ENCODE data around the gene PRKACB.

Gene PRKACB

DNA sequence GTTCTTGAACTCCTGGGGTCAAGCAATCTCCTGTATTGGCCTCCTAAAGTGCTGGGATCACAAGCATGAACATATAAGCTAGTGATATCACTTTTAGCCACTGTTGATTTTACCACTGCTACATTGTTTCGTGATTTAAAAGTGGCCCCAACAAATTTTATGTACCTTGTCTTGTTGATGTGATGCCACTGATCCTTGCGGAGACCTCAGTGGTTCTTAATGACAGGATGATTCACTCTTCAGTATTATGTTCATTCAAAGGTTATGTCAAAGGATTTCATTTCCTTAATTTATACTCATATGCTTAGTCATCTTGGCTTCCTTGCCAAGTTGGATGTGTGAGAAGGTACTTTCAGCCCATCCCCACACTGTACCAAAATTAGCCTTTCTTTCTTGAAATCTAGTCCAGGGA is 12.1 kb downstream of the PRKACB start:
- DNase-seq (ENCODE audit: low spot score): no peak

- DNase-seq (ENCODE audit: low spot score): no peak
Measured at GRCh38 chr1:84159533-84160240, 15.6 kb downstream of the PRKACB start.

DNA sequence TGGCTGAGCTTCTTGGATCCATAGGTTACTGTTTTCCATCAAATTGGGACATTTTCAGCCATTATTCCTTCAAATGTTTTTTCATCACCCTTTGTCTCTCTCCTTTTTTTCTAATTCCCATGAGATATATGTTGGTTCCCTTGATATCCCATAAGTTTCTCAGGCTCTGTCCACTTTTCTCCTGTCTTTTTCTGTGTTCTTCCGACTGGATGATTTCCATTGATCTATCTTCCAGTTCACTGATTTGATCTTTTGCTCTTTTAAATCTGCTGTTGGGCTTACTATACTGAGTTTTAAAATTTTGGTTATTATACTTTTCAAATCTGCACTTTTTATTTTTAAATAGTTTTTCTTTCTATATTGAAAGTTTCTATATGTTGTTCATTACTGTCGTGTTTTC is 18.2 kb downstream of the PRKACB start:
- DNase-seq (ENCODE audit: low spot score): no peak

- DNase-seq (ENCODE audit: low spot score): no peak
Measured at GRCh38 chr1:84163123-84163931, 19.3 kb downstream of the PRKACB start.

GRCh38 chr1:84164161-84164560 is 20.1 kb downstream of the PRKACB start:
- no peak for DNase-seq (ENCODE audit: low spot score)

DNA sequence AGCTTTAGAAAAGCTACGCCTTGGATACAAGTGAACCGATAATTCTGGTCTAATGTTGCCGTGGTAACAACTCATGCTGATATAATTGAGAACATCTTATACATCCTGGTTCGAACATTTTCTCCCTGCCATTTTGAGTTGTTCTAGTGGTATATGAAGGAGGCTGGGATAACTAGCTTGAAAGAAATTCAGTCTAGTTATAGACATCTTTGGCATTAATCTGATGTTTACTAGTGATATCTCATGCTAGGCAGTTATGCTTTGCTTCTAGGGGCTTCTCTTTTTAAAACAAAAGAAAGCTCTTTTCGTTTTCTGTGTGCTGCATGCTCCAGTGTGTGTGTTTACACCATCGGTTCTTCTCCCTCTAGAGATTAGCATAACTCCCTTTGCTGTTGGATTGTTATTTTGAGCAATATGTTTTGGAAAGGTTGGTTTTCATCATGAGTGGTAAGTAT is 20.5 kb downstream of the PRKACB start:
- DNase-seq (ENCODE audit: low spot score): no peak

- no peak for DNase-seq (ENCODE audit: low spot score)
Measured at GRCh38 chr1:84165601-84166000, 21.5 kb downstream of the PRKACB start.

DNA sequence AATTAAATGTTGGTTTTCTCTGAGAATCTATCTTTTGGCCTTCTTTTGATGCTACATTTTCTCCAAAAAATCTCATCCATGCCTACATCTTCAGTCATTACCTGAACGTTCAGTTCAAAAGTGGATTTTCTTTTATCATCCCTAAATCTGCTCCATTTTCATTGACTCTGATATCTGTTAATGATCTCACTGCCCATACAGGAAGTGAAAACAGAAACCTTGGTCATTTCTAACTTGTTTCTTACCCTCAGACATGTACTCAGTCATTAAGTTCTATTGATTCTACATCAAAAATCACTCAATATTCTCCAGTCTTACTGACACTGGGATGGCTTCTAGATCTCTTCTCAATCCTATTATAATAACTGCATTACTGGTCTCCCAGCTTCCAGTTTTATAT is 22.7 kb downstream of the PRKACB start:
- no peak for DNase-seq (ENCODE audit: low spot score)

DNA sequence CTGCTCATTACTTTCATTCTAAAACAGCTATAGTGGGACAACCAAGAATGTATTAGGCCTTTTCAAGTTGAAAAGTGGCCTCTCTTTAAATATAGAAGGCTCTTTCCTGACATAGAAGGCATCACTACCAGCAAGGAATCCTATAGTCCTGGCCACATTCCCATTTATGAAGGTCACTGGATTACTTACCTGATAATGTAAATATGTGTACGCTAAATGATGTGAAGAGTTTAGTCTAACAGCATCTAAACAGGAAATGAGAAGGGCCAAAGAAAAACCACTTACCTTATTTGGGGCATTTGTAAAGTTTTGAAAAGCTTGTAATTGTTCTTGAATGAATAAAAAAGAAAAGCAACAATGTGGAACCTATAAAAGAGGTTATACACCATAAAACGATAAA is 24.7 kb downstream of the PRKACB start:
- no peak for DNase-seq (ENCODE audit: low spot score)

DNA sequence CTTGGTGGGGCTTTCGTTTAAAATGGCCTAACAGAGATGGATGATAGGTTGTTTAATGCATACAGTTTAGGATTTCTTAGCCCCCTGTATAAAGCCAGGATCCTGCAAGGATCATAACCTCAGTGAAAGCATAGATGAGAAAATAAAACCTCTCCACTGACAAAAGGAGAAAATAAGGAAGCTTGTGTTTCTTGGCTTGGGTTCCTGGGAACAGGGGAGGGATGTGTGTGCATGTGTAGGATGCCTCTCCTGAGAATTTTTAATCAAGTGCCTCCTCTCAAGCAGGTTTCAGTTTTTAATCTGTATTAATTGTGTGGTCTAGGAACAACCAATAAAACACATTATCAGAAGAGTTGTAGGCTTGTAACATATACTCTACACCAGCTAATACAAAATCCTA is 26.1 kb downstream of the PRKACB start:
- no peak for DNase-seq (ENCODE audit: low spot score)

DNA sequence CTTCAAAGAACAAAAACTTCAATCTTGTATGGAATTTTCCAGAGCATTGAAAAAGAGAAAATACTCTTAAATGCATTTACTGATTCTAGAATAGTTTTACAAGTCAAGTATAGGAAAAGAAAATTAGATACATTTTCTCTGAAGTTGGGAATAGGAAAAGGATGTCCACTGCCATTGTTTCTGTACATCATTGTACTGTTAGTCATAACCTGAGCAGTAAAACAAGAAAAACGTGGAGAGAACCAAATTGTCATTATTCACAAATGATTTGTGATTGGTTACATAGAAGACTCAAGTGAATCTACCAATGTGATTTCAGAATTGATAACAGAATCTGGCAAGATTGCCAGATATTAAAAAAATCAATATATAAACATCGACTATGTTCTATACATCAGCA is 27.4 kb downstream of the PRKACB start:
- no peak for DNase-seq (ENCODE audit: low spot score)

- no peak for DNase-seq (ENCODE audit: low spot score)
Measured at GRCh38 chr1:84174051-84174556, 30.0 kb downstream of the PRKACB start.

GRCh38 chr1:84181350-84182005 is 37.4 kb downstream of the PRKACB start:
- no peak for DNase-seq (ENCODE audit: low spot score)

- no peak for DNase-seq (ENCODE audit: low spot score)
Measured at GRCh38 chr1:84190455-84190854, 46.4 kb downstream of the PRKACB start.

- no peak for DNase-seq (ENCODE audit: low spot score)
Measured at GRCh38 chr1:84192681-84193080, 48.6 kb downstream of the PRKACB start.

- no peak for DNase-seq (ENCODE audit: low spot score)
Measured at GRCh38 chr1:84198832-84199231, 54.8 kb downstream of the PRKACB start.

DNA sequence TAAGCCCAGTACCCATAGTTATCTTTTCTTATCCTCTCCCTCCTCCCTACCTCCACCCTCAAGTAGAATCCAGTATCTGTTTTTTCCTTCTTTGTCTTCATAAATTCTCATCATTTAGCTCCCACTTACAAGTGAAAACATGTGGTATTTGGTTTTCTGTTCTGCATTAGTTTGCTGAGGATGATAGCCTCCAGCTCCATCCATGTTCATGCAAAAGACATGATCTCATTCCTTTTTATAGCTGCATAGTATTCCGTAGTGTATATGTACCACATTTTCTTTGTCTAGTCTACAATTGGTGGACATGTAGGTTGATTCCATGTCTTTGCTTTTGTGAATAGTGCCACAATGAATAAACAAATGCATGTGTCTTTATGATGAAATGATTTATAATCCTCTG is 55.2 kb downstream of the PRKACB start:
- DNase-seq (ENCODE audit: low spot score): no peak

DNA sequence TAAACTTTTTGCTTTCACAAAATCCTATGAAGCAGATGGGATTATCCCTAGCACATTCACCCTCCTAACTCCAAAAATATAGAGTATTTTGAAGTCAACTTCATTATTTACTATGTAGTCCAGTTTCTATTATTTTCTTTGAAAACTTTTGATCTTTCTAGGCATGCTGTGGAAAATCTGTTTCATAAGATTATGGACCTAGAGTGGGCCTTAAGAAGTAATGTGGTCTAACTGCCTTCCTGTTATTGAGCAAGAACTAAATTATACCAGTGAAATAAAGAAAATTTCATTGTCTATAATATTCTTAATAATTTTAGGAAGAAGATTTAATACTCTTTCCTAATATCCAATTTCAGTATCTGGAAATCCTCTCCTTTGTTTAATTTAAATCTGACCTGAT is 58.1 kb downstream of the PRKACB start:
- DNase-seq (ENCODE audit: low spot score): no peak

DNA sequence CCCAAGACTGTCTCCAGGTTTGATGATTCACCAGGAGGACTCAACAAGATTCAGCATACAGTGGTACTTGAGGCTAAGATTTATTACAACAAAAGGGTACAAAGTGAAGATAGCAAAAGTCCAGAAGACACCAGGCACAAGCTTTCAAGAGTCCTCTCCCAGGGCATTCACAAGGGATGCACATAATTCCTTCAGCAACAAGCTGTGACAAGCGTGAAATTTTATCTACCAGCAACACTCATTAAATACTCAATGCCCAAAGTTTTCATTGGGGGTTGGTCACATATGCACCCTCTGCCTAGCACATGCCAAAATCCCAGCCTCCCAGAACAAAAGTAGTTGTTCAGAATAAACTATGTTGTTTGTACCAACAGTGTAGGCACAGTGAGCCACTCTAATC is 62.3 kb downstream of the PRKACB start:
- DNase-seq (ENCODE audit: low spot score): no peak

DNA sequence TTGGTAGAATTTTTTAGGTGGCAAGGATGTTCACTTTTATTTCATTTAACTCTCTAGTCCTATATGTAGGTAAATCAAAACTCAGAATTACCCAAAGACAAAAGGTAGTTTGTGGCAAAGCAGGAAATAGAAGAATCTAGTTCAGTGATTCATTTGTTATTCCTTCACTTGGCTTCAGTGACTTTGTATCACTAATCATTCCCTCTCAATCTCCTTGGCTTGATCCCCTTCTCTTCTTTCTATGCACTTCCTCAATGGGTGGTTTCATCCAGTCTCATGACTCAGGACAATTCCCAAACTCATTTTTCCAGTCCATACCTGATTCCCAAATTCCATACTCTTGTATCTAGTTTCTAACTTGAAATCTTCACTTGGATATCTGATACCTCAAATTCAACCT is 64.9 kb downstream of the PRKACB start:
- DNase-seq (ENCODE audit: low spot score): no peak

DNA sequence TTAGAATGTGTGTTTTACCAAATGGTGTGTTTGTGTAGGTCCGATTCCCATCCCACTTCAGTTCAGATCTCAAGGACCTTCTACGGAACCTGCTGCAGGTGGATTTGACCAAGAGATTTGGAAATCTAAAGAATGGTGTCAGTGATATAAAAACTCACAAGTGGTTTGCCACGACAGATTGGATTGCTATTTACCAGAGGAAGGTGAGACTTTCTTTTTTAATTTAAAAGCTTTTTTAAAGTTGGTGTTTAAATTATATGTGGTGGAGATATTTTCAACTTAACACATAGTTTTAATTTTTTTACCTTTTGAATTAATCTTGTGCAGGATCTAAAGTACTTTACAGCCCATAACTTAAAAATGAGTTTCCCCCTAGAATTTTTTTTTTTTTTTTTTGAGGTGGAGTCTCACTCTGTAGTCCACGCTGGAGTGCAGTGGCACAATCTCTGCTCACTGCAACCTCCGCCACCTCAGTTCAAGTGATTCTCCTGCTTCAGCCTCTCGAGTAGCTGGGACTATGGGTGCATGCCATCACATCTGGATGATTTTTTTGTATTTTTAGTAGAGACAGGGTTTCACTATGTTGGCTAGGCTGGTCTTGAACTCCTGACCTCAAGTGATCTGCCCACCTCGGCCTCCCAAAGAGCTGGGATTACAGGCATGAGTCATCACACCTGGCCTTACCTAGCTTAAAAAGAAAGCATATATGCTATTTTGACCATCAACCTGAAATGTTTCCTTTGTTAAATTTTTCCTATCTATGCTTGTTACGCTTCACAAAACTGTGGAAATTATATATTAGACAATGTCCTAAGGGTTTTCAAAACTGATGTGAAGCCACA is 70.3 kb downstream of the PRKACB start:
- DNase-seq (ENCODE audit: low spot score): no peak

DNA sequence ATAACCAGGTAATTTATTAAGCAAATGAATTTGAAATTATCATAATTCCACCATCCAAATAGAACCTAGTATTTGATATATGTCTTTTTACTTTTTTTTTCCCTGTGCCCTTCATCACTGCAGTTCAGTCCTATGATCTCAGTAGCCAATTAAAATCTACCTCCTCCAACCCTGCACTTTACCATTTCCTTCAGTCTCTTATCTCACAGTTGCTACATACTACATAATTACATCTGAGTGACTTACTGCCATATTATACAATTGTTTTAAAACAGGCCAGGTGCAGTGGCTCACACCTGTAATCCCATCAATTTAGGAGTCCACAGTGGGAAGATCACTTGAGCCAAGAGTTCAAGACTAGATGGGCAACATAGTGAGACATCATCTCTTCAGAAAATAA is 73.2 kb downstream of the PRKACB start:
- no peak for DNase-seq (ENCODE audit: low spot score)

All from CD4-positive, alpha-beta T cell treated with Interleukin-6 at 100 ng/mL for 8 hours (primary cell).